HL-60 (cell line): ENCODE data around the gene MPPED1.

Experiments used
- GABPA ChIP-seq: IDR thresholded peaks from 2 replicates; pipeline ENCODE4 v1.6.1; 2012; ENCODE audit warnings: low read depth
- POLR2AphosphoS5 ChIP-seq: IDR thresholded peaks from 2 replicates; pipeline ENCODE4 v1.6.1; 2012; ENCODE audit warnings: low read depth
- SPI1 ChIP-seq: IDR thresholded peaks from 2 replicates; pipeline ENCODE4 v1.6.1; 2012; ENCODE audit warnings: low read depth, mild to moderate bottlenecking, borderline replicate concordance
- TF ChIP-seq, protein P1 (sequence below): IDR thresholded peaks from one replicate; pipeline ENCODE4 v1.5.1; 2011; ENCODE audit warnings: low read length, control low read depth, inconsistent platforms; ENCODE audit not compliant: insufficient read depth
- TF ChIP-seq, protein P2 (sequence below): IDR thresholded peaks from 2 replicates; pipeline ENCODE4 v1.6.1; 2012; ENCODE audit warnings: low read depth; ENCODE audit not compliant: insufficient replicate concordance

DNA sequence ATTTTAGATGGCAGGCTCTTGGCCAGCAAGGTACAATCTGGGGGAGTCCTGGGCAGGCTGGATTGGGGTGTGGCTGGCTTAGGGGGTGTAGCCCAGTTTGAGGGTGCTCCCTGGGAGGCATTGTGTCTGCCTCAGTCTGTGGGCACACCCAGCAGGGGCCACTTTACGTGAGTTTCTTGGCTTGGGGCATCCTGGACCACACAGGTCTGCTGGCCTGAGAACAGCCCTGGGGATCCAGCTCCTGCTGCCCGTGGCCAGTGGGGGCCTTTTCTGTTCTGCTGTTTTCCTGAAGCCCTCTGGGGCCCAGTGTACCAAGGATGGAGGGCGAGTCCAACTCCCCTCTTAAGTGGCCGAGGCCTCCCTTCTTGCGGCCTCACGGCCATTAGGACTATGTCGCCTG lies 71.9 kb downstream of the MPPED1 start:
- TF ChIP-seq, protein P1, sequence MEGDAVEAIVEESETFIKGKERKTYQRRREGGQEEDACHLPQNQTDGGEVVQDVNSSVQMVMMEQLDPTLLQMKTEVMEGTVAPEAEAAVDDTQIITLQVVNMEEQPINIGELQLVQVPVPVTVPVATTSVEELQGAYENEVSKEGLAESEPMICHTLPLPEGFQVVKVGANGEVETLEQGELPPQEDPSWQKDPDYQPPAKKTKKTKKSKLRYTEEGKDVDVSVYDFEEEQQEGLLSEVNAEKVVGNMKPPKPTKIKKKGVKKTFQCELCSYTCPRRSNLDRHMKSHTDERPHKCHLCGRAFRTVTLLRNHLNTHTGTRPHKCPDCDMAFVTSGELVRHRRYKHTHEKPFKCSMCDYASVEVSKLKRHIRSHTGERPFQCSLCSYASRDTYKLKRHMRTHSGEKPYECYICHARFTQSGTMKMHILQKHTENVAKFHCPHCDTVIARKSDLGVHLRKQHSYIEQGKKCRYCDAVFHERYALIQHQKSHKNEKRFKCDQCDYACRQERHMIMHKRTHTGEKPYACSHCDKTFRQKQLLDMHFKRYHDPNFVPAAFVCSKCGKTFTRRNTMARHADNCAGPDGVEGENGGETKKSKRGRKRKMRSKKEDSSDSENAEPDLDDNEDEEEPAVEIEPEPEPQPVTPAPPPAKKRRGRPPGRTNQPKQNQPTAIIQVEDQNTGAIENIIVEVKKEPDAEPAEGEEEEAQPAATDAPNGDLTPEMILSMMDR = no peak
- TF ChIP-seq, protein P2, sequence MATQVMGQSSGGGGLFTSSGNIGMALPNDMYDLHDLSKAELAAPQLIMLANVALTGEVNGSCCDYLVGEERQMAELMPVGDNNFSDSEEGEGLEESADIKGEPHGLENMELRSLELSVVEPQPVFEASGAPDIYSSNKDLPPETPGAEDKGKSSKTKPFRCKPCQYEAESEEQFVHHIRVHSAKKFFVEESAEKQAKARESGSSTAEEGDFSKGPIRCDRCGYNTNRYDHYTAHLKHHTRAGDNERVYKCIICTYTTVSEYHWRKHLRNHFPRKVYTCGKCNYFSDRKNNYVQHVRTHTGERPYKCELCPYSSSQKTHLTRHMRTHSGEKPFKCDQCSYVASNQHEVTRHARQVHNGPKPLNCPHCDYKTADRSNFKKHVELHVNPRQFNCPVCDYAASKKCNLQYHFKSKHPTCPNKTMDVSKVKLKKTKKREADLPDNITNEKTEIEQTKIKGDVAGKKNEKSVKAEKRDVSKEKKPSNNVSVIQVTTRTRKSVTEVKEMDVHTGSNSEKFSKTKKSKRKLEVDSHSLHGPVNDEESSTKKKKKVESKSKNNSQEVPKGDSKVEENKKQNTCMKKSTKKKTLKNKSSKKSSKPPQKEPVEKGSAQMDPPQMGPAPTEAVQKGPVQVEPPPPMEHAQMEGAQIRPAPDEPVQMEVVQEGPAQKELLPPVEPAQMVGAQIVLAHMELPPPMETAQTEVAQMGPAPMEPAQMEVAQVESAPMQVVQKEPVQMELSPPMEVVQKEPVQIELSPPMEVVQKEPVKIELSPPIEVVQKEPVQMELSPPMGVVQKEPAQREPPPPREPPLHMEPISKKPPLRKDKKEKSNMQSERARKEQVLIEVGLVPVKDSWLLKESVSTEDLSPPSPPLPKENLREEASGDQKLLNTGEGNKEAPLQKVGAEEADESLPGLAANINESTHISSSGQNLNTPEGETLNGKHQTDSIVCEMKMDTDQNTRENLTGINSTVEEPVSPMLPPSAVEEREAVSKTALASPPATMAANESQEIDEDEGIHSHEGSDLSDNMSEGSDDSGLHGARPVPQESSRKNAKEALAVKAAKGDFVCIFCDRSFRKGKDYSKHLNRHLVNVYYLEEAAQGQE = no peak
- TF ChIP-seq POLR2AphosphoS5 (no peak), SPI1 (no peak), GABPA (no peak)
